GM21360 (cell line): Measurements from ENCODE around the gene LAMA5.

Experiments used
- ATAC-seq: cut with Tn5 transposase; IDR thresholded peaks from one replicate; pipeline ENCODE4 v1.9.1; 2021; ENCODE audit warnings: mild to moderate bottlenecking, moderate library complexity; ENCODE audit not compliant: unreplicated experiment

LAMA5 gene

DNA sequence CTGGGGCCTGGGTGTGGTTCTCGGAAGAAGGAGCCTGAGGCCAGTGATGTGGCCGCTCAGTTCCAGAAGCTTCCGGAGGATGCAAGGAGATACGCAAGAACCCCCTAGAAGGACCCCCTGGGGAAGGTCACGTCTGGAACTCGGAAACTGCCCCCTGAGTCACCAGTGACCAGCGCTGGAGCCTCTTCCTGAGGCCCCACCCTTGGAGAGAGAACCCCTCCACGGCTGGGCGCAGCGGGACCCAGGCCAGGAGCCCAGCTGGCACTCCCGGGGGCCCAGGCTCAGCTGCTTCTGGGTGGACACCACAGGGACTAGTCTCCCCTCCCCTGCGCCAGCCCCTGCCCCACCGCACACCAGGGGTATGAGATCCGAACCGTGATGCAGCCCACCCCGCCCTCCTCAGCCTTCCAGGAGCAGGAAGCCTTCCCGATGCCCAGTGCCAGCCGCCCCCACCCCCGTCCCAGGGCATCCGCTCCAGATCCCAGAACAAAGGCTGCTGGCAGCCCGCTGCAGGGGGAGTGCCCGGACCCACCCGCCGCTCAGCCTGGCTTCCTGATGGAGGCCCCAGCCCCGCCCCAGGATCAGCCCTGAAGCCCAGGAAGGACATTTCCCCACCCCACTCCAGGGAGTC, 7.5 kb downstream of the LAMA5 start:
- ATAC-seq: no peak

DNA sequence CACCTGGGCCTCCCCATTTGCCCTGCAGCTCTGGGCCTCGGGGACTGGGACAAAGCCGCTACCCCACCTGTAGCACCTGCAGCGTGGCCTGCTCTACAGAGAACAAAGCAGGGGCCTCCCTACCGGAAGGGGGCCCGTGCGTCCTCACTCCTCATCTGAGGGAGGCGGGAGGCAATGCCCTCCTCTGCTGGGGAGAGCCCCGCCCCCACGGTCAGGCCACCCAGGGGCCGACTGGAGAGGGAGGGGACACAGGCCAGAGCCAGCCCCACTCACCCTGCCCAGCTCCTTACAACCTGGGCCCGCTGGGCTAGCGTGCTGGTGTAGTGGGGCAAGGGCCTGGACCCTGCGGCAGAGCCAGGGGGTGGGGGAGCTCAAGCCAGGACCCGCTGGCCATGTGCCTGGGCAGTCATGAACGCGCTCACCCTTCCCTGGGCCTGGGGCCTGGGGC, 8.0 kb downstream of the LAMA5 start:
- ATAC-seq: no peak

- ATAC-seq: no peak
These were observed 8.7 kb downstream of the LAMA5 start for GRCh38 chr20:62358171-62359042.

- ATAC-seq: no peak
These were observed 9.4 kb downstream of the LAMA5 start for GRCh38 chr20:62357681-62358080.

- ATAC-seq: no peak
These were observed 9.9 kb downstream of the LAMA5 start for GRCh38 chr20:62357187-62357667.

- no peak for ATAC-seq
These were observed 10.4 kb downstream of the LAMA5 start for GRCh38 chr20:62356589-62357186.

DNA sequence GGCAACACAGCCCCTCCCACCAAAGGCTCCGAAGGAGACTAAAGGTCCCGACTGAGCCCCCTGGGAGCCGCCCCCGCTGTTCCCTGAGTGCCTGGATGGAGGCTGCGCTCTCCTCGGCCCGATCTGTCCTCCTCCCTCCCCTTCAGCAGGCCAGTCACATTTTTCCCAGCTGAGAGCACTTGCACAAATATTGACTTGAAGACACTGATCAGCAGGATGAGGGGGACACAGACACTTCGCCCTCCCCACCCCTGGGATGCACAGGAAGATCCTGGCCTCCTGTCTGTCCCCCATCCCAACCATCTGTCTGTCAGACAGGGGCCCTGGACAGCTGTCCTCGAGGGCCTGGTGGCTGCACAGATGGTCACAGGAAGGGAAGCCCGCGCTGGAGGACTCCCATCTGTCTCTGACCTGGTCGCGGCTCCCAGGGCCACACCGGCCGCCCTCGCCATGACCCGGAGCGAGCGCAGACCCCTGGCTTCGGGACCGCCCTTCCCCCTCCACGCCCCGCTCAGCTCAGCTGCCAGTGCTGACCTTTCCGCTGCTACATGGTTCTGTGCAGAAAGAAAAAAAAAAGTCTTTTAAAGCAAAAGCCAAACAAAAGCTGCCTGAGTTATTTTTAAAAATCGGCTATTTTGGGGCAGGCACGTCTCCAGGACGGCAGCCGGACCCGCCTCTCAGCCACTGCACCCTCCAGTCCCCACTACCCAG, 11.1 kb downstream of the LAMA5 start:
- no peak for ATAC-seq

DNA sequence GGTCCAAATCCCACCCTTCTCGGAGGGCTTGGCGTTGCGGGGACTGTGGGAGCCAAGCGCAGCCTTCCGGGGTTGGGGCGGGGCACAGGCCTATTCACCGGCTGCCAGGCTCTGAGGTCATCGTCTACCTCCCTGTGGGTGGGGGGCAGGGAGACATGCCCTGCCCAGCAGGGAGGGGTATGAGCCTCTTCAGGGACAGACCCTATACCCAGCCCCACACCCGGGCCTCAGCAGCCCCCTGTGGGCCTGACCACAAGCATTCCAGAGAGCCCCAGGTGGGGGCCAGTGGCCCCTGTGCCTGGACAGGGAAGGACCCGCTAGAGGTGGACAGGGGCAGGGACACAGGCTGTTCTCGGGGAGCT, 11.6 kb downstream of the LAMA5 start:
- no peak for ATAC-seq

- ATAC-seq: no peak
These were observed 12.2 kb downstream of the LAMA5 start for GRCh38 chr20:62354811-62355341.

DNA sequence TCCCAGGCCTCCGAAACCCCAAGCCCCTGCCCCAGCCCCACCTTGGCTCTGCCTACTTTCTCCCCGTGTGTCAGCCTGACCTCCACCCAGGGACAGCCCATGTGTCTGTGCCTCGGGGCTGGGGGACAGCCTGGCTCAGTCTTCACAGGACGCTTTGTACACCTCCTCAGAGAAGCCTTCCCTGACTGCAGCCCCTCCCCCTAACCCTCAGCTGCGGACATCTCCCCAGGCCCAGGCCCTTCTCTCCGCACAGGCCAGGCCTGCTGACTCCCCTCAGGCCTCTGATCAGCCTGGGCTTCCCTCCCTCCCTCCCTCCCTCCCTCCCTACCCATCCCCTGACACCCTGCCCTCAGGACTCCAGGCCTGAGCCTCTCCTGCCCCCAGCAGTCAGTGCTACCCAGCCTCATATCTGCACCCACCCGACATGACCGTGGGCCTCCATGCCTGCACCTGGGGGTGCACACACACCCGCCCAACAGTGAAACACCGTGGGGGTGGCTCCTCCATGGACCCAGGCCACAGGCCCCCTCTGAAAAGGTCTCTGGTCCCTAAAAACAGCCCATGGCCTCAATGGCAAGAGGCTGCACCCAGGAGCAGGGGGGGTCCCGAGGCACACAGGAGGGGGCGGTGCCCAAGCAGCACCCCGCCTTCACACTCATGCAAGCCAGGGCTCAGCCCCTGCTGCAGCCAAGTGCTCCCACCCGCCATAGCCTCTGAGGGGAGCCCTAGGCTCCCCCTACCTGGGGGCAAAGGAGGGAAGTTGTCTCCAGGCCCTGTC, 12.9 kb downstream of the LAMA5 start:
- no peak for ATAC-seq

DNA sequence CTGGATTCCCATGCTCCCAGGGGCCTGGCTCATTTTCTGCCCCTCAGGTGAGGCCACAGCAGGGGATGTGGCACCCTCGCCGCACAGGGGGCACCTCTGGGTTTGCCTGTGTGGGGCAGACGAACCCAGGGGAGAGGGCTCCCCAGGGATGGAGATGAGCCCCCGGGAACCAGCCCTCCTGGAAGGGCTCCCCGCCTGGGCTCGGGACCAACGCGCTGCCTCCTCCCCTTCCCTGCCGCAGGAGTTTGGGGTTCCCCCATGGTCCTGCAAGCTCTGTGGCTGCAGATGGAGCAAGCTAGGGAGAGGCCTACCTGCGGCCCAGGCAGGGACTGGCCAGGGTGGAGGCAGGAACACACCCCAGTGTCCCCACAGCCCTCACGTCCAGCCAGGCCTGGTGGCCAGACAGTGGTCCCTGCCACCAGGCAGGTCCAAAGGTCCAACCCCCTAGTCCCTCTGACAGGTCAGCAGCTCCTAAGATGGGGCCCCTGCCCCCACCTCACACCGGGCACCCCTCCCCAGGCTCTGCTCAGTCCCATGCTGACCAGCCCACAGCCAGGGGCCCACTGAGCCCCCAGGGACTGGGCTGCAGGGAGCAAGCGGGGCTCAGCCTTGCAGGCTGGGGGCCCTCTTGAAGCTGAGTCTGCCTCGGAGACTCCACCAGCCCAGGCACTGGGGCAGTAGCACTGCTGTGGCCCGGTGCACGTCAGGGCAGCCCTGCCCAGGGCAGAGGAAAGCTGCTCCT, 13.7 kb downstream of the LAMA5 start:
- ATAC-seq: no peak

GRCh38 chr20:62352402-62353288, 14.5 kb downstream of the LAMA5 start:
- ATAC-seq: no peak

DNA sequence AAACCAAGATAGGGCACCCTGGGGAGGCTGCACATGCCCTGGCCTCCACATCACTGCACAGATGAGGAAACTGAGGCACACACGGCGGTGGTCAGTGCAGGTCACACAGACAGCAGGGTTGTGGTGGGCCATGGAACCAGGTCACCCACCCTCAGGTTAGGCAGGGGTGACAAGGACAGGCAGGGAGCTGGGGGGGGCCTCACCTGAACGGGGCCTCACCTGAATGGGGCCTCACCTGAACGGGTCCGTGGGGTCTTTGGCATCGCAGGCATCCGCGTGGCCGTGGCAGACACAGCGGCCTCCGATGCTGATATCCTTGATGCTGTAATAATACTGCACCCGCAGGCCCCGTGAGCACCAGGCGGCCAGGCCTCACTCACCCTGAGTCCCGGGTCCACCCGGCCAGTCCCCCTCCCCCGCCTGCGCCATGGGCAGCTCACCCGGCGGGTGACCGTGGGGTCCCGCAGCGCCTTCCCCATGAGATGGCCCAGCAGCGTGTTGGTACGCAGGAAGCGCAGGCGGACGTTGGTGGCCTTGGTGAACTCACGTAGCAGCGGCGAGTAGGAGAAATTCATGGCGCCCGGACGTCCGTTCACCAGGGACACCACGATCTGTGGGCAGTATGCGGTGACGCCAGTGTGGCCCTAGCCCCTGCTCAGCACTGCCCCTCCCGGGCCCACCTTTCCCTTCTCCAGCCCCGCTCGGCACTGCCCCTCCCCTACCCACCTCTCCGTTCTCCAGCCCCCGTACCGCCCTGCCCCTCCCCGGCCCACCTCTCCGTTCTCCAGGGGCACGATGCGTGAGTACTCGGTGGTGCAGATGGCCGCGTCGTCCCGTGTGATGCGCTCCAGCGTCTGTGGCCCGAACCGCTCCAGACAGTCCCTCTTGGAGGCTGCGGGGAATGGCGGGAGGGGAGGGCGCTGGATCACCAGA, 15.4 kb downstream of the LAMA5 start:
- no peak for ATAC-seq

- ATAC-seq: no peak
These were observed 16.3 kb downstream of the LAMA5 start for GRCh38 chr20:62350629-62351422.

DNA sequence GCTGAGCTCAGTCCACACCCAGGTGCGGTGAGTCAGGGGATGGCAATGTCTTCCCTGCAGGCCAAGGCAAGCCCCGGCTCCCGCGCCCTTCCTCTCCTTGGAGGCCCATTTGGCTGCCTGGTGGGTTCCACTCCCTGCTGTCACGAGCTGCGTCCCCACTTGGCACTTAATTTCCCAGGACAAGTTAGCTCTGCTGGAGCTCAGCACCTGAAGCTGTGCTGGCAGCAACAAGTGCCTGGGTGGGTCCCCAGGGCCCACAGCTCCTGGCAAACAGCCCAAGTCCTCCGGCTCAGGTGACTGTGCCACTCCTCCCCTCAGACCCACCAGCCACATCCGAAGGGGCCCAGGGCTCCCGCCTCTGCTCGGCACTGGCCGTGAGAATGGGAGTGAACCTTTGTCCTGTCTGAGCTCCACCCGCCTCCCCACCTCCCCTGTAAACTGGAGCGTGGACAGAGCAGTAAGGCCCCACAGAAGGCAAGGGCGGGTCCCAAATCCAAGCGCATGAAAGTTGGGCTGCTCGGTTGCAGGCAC, 16.9 kb downstream of the LAMA5 start:
- ATAC-seq: no peak

GRCh38 chr20:62349556-62350097, 17.5 kb downstream of the LAMA5 start:
- ATAC-seq: no peak
